Skeletal muscle satellite cell (primary cell): ENCODE measurements around the gene ZNF846.

Experiments used
- H3K27me3 ChIP-seq: 2 replicates; pipeline ENCODE4 v1.7.0; 2013; ENCODE audit warnings: low read length; ENCODE audit not compliant: control insufficient read depth, insufficient read depth
- H3K36me3 ChIP-seq: 2 replicates; pipeline ENCODE4 v1.7.0; 2013; ENCODE audit warnings: mild to moderate bottlenecking, control low read depth, low read length; ENCODE audit not compliant: insufficient read depth
- H3K4me1 ChIP-seq: 2 replicates; pipeline ENCODE4 v1.7.0; 2013; ENCODE audit warnings: low read length; ENCODE audit not compliant: control insufficient read depth, insufficient read depth
- H3K4me2 ChIP-seq: 2 replicates; pipeline ENCODE4 v1.7.0; 2013; ENCODE audit warnings: mild to moderate bottlenecking, low read length
- H3K4me3 ChIP-seq: 2 replicates; pipeline ENCODE4 v1.7.0; 2013; ENCODE audit warnings: low read length
- H3K9ac ChIP-seq: 2 replicates; pipeline ENCODE4 v1.7.0; 2013; ENCODE audit warnings: mild to moderate bottlenecking, low read depth, low read length, moderate library complexity
- H3K9me3 ChIP-seq: replicated peaks from 2 replicates; pipeline ENCODE4 v1.7.0; 2013; ENCODE audit warnings: mild to moderate bottlenecking, control low read depth, low read length

Gene ZNF846

DNA sequence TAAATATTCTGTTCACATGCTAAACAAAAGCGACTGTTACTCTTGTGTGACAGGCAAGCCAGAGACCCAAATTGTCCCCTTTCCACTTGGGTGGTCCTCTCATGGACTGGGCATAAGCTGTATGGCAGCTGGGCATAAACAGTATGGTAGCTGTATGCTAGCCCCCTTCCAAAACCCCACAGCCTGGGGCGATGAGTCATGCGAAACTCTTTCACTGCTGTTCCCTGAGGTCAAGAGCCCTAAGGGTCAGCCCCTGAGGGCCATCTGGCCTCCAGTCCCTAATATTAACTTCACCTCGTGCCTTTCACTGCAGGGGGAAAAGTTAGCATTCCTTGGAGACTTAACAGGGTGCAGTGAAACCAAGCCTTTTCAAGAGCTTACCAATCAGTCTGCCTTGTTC is 48.0 kb downstream of the ZNF846 start:
- Histone ChIP-seq H3K27me3 (peaks cover 3% of the 10 kb centered on the region), H3K9me3 (no peaks in the 10 kb centered on the region), H3K9ac (no peak overlapping the region), H3K4me1 (no peaks in the 10 kb centered on the region), H3K36me3 (no peaks in the 10 kb centered on the region), H3K4me2 (no peak overlapping the region), H3K4me3 (no peak overlapping the region)

DNA sequence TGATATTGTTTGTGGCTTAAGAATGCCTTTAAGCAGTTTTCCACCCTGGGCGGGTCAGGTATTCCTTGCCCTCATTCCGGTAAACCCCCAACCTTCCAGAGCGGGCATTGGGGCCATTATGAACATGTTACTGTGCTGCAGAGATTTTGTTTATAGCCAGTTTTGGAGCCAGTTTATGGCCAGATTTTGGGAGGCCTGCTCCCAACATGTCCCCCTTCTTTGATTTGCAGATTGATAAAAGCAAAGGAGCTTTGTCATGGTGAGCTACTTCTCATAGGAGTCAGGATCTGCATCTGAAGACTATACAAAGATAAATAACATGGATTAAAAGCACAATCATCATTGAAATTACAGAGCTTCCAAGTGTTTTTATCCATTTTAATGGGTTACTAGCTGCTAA is 56.7 kb downstream of the ZNF846 start:
- Histone ChIP-seq H3K36me3 (no peaks in the 10 kb centered on the region), H3K9ac (no peak overlapping the region), H3K4me2 (no peak overlapping the region), H3K27me3 (no peaks in the 10 kb centered on the region), H3K4me1 (no peaks in the 10 kb centered on the region), H3K9me3 (no peaks in the 10 kb centered on the region), H3K4me3 (no peak overlapping the region)

GRCh38 chr19:9709305-9709704 is 59.2 kb downstream of the ZNF846 start:
- no peaks in the 10 kb centered on the region for H3K9me3 ChIP-seq
- H3K27me3 ChIP-seq: no peaks in the 10 kb centered on the region
- no peak overlapping the region for H3K4me3 ChIP-seq
- H3K4me2 ChIP-seq: no peak overlapping the region
- H3K9ac ChIP-seq: no peak overlapping the region
- H3K4me1 ChIP-seq: no peaks in the 10 kb centered on the region
- no peaks in the 10 kb centered on the region for H3K36me3 ChIP-seq

GRCh38 chr19:9705836-9706235 is 62.7 kb downstream of the ZNF846 start:
- Histone ChIP-seq H3K4me1 (no peaks in the 10 kb centered on the region), H3K4me2 (no peak overlapping the region), H3K9me3 (no peaks in the 10 kb centered on the region), H3K36me3 (no peaks in the 10 kb centered on the region), H3K9ac (no peak overlapping the region), H3K4me3 (no peak overlapping the region), H3K27me3 (no peaks in the 10 kb centered on the region)

DNA sequence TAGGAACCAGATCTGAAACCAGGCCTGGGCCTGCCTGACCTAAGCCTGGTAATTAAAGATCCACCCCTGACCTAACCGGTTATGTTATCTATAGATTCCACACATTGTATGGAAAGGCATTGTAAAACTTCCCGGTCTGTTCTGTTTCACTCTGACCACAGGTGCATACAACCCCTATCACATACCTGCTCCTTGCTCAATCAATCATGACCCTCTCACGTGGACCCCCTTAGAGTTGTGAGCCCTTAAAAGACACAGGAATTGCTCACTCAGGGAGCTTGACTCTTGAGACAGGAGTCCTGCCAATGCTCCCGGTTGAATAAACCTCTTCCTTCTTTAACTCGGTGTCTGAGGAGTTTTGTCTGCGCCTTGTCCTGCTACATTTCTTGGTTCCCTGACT is 66.4 kb downstream of the ZNF846 start:
- no peak overlapping the region for H3K4me3 ChIP-seq
- H3K9ac ChIP-seq: no peak overlapping the region
- no peaks in the 10 kb centered on the region for H3K36me3 ChIP-seq
- no peaks in the 10 kb centered on the region for H3K4me1 ChIP-seq
- H3K4me2 ChIP-seq: no peak overlapping the region
- no peaks in the 10 kb centered on the region for H3K9me3 ChIP-seq
- H3K27me3 ChIP-seq: no peaks in the 10 kb centered on the region
